GM20000 (cell line): Measurements from ENCODE around the gene CRACDL.

Source experiments
- DNase-seq: peaks from one replicate; pipeline ENCODE4 v3.0.0; 2012; ENCODE audit warnings: low spot score
- CTCF ChIP-seq: IDR thresholded peaks from 2 replicates; pipeline ENCODE4 v1.5.1; 2012; ENCODE audit warnings: mild to moderate bottlenecking, control low read depth; ENCODE audit errors: extremely low read depth, missing control alignments

The CRACDL gene

GRCh38 chr2:98924910-98925309 is 11.1 kb downstream of the CRACDL start:
- no peak for TF ChIP-seq CTCF
- no peak for DNase-seq

- no peak for DNase-seq
- TF ChIP-seq CTCF = no peak
Observed at GRCh38 chr2:98924038-98924830, 11.8 kb downstream of the CRACDL start.

- TF ChIP-seq CTCF = no peak
- DNase-seq = no peak
Observed at GRCh38 chr2:98923244-98923940, 12.6 kb downstream of the CRACDL start.

- no peak for DNase-seq
- no peak for TF ChIP-seq CTCF
Observed at GRCh38 chr2:98921062-98921461, 15.0 kb downstream of the CRACDL start.

- no peak for DNase-seq
- no peak for TF ChIP-seq CTCF
Observed at GRCh38 chr2:98917031-98917471, 19.0 kb downstream of the CRACDL start.

- DNase-seq = no peak
- no peak for TF ChIP-seq CTCF
Observed at GRCh38 chr2:98915751-98916358, 20.2 kb downstream of the CRACDL start.
